Kidney epithelial cell (primary cell): ENCODE results near the gene RFESD. TPM values are rescaled to one million over a fixed set of nuclear protein-coding genes. Genes with fewer than 3 reads are reported as not detected.
A peak's percentile ranks its signal among the peaks of the same experiment; 100 is the strongest.

ENCODE experiments used
- DNase-seq: peaks from one replicate; pipeline ENCODE4 v3.0.0-alpha.2; 2010; ENCODE audit warnings: low read depth
- H3K27me3 ChIP-seq: 2 replicates; pipeline ENCODE4 v1.6.0; 2011; ENCODE audit warnings: low read length; ENCODE audit not compliant: control insufficient read depth, insufficient read depth
- H3K36me3 ChIP-seq: 2 replicates; pipeline ENCODE4 v1.5.1; 2011; ENCODE audit warnings: low read length; ENCODE audit not compliant: control insufficient read depth, insufficient read depth
- H3K4me3 ChIP-seq: 2 replicates; pipeline ENCODE4 v1.5.1; 2011; ENCODE audit warnings: low read depth, mild to moderate bottlenecking, control low read depth, low read length
- total RNA-seq: library from RNA; depleted of rRNA; stranded (reverse); fragments of >200 nt; gene quantifications from 2 replicates; pipeline ENCODE4 v1.2.3, GENCODE V29; 2015
- TF ChIP-seq, protein P1 (sequence below): IDR thresholded peaks from 2 replicates; pipeline ENCODE4 v1.5.1; 2011; ENCODE audit warnings: mild to moderate bottlenecking, moderate library complexity, low read length, control low read depth, inconsistent platforms; ENCODE audit not compliant: insufficient read depth, poor library complexity, severe bottlenecking

The RFESD gene
- total RNA-seq, 1 donor from 2014 or later: 0.21 TPM

DNA sequence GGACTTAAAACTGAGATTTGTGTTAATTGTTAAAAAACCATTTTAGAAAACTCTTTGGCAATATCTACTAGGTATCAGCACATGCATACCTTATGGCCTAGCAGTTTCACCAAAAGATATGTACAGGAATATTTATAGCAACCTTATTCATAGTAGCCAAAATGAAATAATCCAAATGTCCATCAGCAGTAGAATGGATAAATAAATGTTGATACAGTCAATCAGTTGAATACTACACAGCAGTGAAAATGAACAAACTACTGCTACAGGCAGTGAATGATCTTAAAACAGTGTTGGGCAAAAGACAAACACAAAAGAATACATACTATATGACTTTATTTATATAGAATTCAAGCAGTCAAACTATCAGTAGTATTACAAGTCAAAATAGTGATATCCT lies 16.4 kb downstream of the RFESD start:
- Histone ChIP-seq H3K27me3 (no peaks in the 10 kb centered on the region), H3K4me3 (no peak overlapping the region), H3K36me3 (no peaks in the 10 kb centered on the region)
- DNase-seq: no peak
- TF ChIP-seq, protein P1, sequence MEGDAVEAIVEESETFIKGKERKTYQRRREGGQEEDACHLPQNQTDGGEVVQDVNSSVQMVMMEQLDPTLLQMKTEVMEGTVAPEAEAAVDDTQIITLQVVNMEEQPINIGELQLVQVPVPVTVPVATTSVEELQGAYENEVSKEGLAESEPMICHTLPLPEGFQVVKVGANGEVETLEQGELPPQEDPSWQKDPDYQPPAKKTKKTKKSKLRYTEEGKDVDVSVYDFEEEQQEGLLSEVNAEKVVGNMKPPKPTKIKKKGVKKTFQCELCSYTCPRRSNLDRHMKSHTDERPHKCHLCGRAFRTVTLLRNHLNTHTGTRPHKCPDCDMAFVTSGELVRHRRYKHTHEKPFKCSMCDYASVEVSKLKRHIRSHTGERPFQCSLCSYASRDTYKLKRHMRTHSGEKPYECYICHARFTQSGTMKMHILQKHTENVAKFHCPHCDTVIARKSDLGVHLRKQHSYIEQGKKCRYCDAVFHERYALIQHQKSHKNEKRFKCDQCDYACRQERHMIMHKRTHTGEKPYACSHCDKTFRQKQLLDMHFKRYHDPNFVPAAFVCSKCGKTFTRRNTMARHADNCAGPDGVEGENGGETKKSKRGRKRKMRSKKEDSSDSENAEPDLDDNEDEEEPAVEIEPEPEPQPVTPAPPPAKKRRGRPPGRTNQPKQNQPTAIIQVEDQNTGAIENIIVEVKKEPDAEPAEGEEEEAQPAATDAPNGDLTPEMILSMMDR: no peak

DNA sequence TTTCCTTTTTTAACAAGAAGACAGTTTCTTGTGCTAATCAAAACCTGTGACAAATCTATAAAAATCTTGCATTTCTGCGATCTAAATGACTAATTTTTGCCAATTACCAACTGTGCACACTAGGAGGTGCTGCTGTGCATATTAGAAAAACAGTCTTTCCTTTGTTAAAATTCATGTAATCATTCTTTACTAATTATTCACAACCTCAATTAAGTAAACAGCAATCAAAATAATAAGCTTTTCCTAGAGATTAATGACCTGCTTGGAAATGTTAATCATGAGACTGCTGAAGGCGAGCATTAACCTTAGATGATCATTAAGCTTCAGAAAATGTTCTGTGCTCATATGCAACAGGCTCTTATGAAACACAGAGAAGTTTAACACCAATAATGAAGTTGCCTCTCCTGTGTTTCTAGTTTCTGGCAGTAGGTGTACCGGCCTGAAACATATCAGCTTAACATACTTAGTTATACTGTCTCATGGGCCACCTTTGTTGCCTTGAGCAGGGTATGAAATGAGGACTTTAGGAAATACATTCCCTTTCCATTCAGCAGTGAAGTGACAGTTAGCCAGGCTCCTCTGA lies 17.7 kb downstream of the RFESD start:
- no peak overlapping the region for H3K4me3 ChIP-seq
- TF ChIP-seq, protein P1: peak; percentile 71
- H3K27me3 ChIP-seq: no peaks in the 10 kb centered on the region
- no peak for DNase-seq
- H3K36me3 ChIP-seq: no peaks in the 10 kb centered on the region

DNA sequence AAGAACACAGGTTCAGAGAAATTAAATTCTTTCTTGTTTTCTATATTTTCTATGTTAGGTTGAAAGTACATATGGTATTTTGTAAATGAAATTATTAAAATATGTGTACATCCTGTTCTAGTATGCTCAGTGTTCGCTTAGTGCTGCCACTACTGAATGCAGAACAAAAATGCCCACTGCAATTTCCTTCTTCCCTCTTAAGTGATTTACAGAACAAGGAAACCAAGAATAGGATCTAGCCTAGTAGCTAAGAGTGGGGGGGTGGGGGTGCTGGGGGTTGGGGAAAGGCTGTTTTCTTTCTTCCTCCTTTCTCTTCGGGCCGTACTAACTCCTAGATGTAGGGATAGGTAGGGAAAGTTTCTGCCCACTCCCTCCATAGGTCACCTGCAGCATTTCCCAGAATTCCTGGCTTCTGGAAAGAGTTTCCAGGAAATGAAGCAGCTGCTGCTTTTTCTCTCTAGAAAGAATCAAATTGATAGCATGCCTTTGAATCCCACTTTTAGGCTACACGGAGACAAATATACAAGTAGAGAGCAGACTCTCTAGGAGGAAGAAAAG lies 20.6 kb downstream of the RFESD start:
- no peak overlapping the region for H3K4me3 ChIP-seq
- no peaks in the 10 kb centered on the region for H3K27me3 ChIP-seq
- TF ChIP-seq, protein P1: no peak
- no peak for DNase-seq
- H3K36me3 ChIP-seq: no peaks in the 10 kb centered on the region

DNA sequence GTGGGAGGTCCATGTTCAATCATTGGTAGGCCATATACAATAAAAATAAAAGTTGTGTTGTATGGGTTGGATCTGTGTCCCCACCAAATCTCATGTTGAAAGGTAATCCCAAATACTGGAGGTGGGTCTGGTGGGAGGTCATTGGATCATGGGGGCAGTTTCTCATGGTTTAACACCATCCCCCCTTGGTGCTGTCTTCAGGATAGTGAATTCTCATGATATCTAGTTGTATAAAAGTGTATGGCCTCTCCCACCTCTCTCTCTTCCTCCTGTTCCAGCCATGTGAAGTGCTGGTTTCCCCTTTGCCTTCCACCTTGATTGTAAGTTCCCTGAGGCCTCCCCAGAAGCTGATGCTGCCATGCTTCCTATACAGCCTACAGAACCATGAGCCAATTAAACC lies 21.1 kb downstream of the RFESD start:
- DNase-seq: no peak
- TF ChIP-seq, protein P1: no peak
- Histone ChIP-seq H3K4me3 (no peak overlapping the region), H3K27me3 (no peaks in the 10 kb centered on the region), H3K36me3 (no peaks in the 10 kb centered on the region)

DNA sequence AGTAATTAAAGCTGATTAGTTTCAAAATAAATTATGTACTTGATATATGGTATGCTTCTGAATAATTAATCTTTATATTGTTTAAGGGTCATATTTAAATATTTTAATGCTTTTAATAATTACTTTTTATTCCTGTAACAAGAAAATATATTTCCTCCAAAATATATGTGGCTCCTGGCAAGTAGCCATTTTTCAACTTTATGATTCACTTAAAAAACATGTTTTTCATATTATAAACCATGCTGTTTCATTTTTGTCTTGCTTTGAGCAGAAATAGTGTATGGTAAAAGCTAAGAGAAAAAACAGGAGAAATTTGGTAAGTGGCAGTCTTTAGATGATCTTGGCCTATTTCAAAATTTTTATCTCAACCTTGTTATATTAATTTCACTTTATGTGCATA lies 21.6 kb downstream of the RFESD start:
- no peak for DNase-seq
- TF ChIP-seq, protein P1: no peak

DNA sequence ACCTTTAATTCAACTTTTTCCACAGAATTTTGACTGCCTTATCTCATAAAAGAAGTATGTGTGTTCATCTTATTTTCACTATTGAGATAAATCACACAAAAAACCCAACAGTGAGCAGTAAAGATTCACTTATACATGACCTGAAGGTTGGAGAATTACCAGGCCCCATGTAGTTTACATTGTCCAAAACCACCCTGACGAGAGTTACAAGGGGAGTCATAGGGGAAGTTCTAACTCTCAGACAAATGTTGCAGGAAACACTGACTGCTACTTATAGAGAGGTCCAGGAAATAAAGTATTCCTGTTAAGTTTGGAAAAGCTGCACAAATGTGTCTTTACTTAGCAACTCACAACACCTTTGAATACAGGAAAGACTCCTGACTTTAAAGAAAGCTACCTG lies 22.2 kb downstream of the RFESD start:
- TF ChIP-seq, protein P1: no peak
- Histone ChIP-seq H3K36me3 (no peaks in the 10 kb centered on the region), H3K4me3 (no peak overlapping the region), H3K27me3 (no peaks in the 10 kb centered on the region)
- no peak for DNase-seq

More for the DNA sequence above, 21.6 kb downstream of the RFESD start:
- H3K36me3 ChIP-seq: no peaks in the 10 kb centered on the region
- no peak overlapping the region for H3K4me3 ChIP-seq
- no peaks in the 10 kb centered on the region for H3K27me3 ChIP-seq
